GM08714 (cell line): ENCODE data around the gene CD300E.

Experiments
- H3K4me3 ChIP-seq: fragments of 200-500 bp; sonication (Bioruptor generic); 2 replicates; pipeline ENCODE4 v1.5.1; 2014; ENCODE audit warnings: mild to moderate bottlenecking, low read length, inconsistent platforms
- ZNF274 ChIP-seq: IDR thresholded peaks from 2 replicates; pipeline ENCODE4 v1.6.1; 2012; ENCODE audit warnings: mild to moderate bottlenecking, low read depth, low read length

CD300E gene

GRCh38 chr17:74571621-74572270 lies 51.8 kb downstream of the CD300E start:
- TF ChIP-seq ZNF274, result no peak

DNA sequence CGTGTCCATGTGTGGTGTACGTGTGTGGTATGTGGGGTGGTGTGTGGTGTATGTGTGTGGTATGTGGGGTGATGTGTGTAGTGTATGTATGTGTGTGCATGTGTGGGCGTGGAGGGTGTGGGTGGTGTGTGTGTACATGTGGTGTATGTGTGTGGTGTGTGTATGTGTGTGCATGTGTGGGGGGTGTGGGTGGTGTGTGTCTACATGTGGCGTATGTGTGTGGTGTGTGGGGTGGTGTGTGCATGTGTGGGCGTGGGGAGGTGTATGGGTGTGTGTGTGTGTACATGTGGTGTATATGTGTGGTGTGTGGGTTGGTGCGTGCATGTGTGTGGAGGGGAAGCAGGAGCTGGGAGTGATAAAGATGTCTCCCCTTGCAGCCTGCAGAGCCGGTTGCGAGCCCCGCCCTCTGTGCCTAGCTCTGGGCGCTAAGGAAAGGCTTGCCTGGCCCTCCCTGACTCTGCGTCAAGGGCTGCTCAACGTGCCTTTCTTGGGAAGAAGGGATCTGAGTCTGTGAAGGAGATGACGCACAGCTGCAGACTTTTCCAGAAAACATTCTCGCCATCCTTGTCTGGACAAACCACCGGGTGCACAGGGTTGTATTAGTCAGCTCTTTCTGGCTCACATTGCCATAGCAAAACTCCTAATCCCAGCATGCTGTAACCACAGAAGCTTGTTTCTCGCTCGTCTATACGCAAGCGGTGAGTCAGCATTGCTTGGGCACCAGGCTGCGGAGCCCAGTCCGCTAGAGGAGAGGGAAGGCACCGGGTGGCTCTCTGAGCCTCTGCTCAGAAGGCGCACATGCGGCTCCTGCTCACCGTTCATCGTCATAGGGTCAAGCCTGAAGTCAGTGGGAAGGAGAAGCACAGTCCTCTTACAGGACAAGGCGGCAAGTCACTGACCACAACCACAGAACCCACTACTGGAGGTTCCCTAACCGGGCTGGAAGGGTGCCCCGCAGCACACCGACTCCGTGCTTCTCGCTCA lies 54.2 kb downstream of the CD300E start:
- no peak for TF ChIP-seq ZNF274
- no peak overlapping the region for H3K4me3 ChIP-seq

More at GRCh38 chr17:74571621-74572270, 51.8 kb downstream of the CD300E start:
- H3K4me3 ChIP-seq, result no peak overlapping the region

- TF ChIP-seq ZNF274, result no peak
- no peak overlapping the region for H3K4me3 ChIP-seq
Measured at GRCh38 chr17:74568106-74568873, 55.2 kb downstream of the CD300E start.

GRCh38 chr17:74567397-74567796 lies 56.1 kb downstream of the CD300E start, which contains the start of gene CD300H:
Gene CD300H (minus strand): TSS chr17:74567509.
- H3K4me3 ChIP-seq, result no peak within 1 kb of the TSS
- no peak for TF ChIP-seq ZNF274

GRCh38 chr17:74566132-74566753 lies 57.3 kb downstream of the CD300E start:
- no peak overlapping the region for H3K4me3 ChIP-seq
- no peak for TF ChIP-seq ZNF274

- H3K4me3 ChIP-seq, result no peak overlapping the region
- no peak for TF ChIP-seq ZNF274
Measured at GRCh38 chr17:74565126-74565525, 58.4 kb downstream of the CD300E start.

GRCh38 chr17:74563358-74563757 lies 60.2 kb downstream of the CD300E start:
- TF ChIP-seq ZNF274, result no peak

GRCh38 chr17:74561586-74561985 lies 62.0 kb downstream of the CD300E start:
- no peak overlapping the region for H3K4me3 ChIP-seq
- TF ChIP-seq ZNF274, result no peak

More at GRCh38 chr17:74563358-74563757, 60.2 kb downstream of the CD300E start:
- H3K4me3 ChIP-seq, result no peak overlapping the region
